Trophoblast cell (in vitro differentiated cells and primary cell): ENCODE data around the gene MORC2.

Experiments used
- DNase-seq, 2 donors: peaks; one replicate each; pipeline ENCODE4 v3.0.0-alpha.2; 2016
- H2AFZ ChIP-seq: 2 replicates; pipeline ENCODE4 v1.6.1; 2013; ENCODE audit warnings: low read length, moderate library complexity, mild to moderate bottlenecking; ENCODE audit not compliant: insufficient read depth, poor library complexity
- H2AK5ac ChIP-seq: 2 replicates; pipeline ENCODE4 v1.6.1; 2013; ENCODE audit warnings: mild to moderate bottlenecking, low read length
- H2BK120ac ChIP-seq: 2 replicates; pipeline ENCODE4 v1.6.1; 2013; ENCODE audit warnings: low read length, mild to moderate bottlenecking, moderate library complexity; ENCODE audit not compliant: insufficient read depth, poor library complexity
- H2BK12ac ChIP-seq: 2 replicates; pipeline ENCODE4 v1.6.1; 2013; ENCODE audit warnings: mild to moderate bottlenecking, low read length, moderate library complexity
- H2BK5ac ChIP-seq: 2 replicates; pipeline ENCODE4 v1.6.1; 2013; ENCODE audit warnings: low read length, low read depth, moderate library complexity, mild to moderate bottlenecking; ENCODE audit not compliant: poor library complexity
- H3K14ac ChIP-seq: 2 replicates; pipeline ENCODE4 v1.6.1; 2013; ENCODE audit warnings: mild to moderate bottlenecking, low read length
- H3K18ac ChIP-seq: 2 replicates; pipeline ENCODE4 v1.6.1; 2013; ENCODE audit warnings: mild to moderate bottlenecking, low read length
- H3K23ac ChIP-seq: 2 replicates; pipeline ENCODE4 v1.6.1; 2013; ENCODE audit warnings: low read length
- H3K27ac ChIP-seq: 2 replicates; pipeline ENCODE4 v1.5.1; 2013; ENCODE audit warnings: low read depth, mild to moderate bottlenecking, inconsistent platforms, low read length, moderate library complexity
- H3K27me3 ChIP-seq: 2 replicates; pipeline ENCODE4 v1.6.1; 2013; ENCODE audit warnings: inconsistent platforms, mild to moderate bottlenecking, low read length, moderate library complexity; ENCODE audit not compliant: insufficient read depth
- H3K36me3 ChIP-seq, 2 experiments: 1 replicate in 1 of 2; 2 replicates in 1 of 2; pipeline ENCODE4 v1.6.1; 2013; ENCODE audit warnings: low read length in 2 of 2, mild to moderate bottlenecking in 2 of 2, moderate library complexity in 1 of 2; ENCODE audit not compliant: insufficient read depth in 2 of 2, control insufficient read depth in 1 of 2
- H3K4ac ChIP-seq: 2 replicates; pipeline ENCODE4 v1.6.1; 2013; ENCODE audit warnings: low read depth, mild to moderate bottlenecking, low read length, moderate library complexity
- H3K4me1 ChIP-seq, 2 experiments: 1 replicate in 1 of 2; 2 replicates in 1 of 2; pipeline ENCODE4 v1.6.1; 2013; ENCODE audit warnings: low read length in 2 of 2, mild to moderate bottlenecking in 2 of 2, moderate library complexity in 1 of 2; ENCODE audit not compliant: insufficient read depth in 2 of 2, control insufficient read depth in 1 of 2
- H3K4me2 ChIP-seq: 2 replicates; pipeline ENCODE4 v1.6.1; 2013; ENCODE audit warnings: inconsistent platforms, mild to moderate bottlenecking, low read length, moderate library complexity
- H3K4me3 ChIP-seq: 2 replicates; pipeline ENCODE4 v1.5.1; 2013; ENCODE audit warnings: mild to moderate bottlenecking, low read depth, low read length, inconsistent platforms
- H3K79me1 ChIP-seq: one replicate; pipeline ENCODE4 v1.6.1; 2013; ENCODE audit warnings: low read length
- H3K79me2 ChIP-seq: 2 replicates; pipeline ENCODE4 v1.6.1; 2013; ENCODE audit warnings: low read length, mild to moderate bottlenecking; ENCODE audit not compliant: control insufficient read depth, insufficient read depth, poor library complexity
- H3K9ac ChIP-seq: 2 replicates; pipeline ENCODE4 v1.6.1; 2013; ENCODE audit warnings: mild to moderate bottlenecking, low read length
- H3K9me3 ChIP-seq: 2 replicates; pipeline ENCODE4 v1.6.1; 2013; ENCODE audit warnings: low read depth, mild to moderate bottlenecking, control low read depth, inconsistent platforms, low read length; ENCODE audit not compliant: insufficient read depth
- H4K12ac ChIP-seq: 2 replicates; pipeline ENCODE4 v1.6.1; 2013; ENCODE audit warnings: low read depth, mild to moderate bottlenecking, low read length, moderate library complexity
- H4K8ac ChIP-seq: 2 replicates; pipeline ENCODE4 v1.6.1; 2013; ENCODE audit warnings: low read depth, mild to moderate bottlenecking, low read length, moderate library complexity
- H4K91ac ChIP-seq: one replicate; pipeline ENCODE4 v1.6.1; 2013; ENCODE audit warnings: low read depth, mild to moderate bottlenecking, low read length, moderate library complexity
- WGBS: extraction: QIAGEN DNeasy Blood & Tissue Kit; methylation state at CpG from one replicate; pipeline ENCODE4 v1.1.7; 2013; ENCODE audit warnings: missing lambda C conversion rate; ENCODE audit not compliant: insufficient read length, insufficient coverage; ENCODE audit errors: extremely low coverage; 5-methylcytosine and 5-hydroxymethylcytosine counted together

Gene MORC2

GRCh38 chr22:30926706-30927105 lies 41.9 kb downstream of the MORC2 start:
- no CpG with 5 or more reads among the region's 4 CpGs for WGBS
- H3K4me3 ChIP-seq = no peak overlapping the region
- H2BK120ac ChIP-seq = no peak overlapping the region
- H3K4me2 ChIP-seq = no peak overlapping the region
- no peak for DNase-seq
- no peaks in the 10 kb centered on the region for H3K79me2 ChIP-seq
- H3K14ac ChIP-seq = no peak overlapping the region
- H2AK5ac ChIP-seq = no peak overlapping the region
- H3K4me1 ChIP-seq = no peaks in the 10 kb centered on the region
- peaks cover 3% of the 10 kb centered on the region for H3K9me3 ChIP-seq
- H3K79me1 ChIP-seq = no peaks in the 10 kb centered on the region
- H4K8ac ChIP-seq = no peak overlapping the region
- H3K9ac ChIP-seq = no peak overlapping the region
- H3K23ac ChIP-seq = no peak overlapping the region
- H2BK5ac ChIP-seq = no peak overlapping the region
- no peak overlapping the region for H4K12ac ChIP-seq
- H4K91ac ChIP-seq = no peak overlapping the region
- H3K27ac ChIP-seq = no peak overlapping the region
- no peak overlapping the region for H3K18ac ChIP-seq
- no peak overlapping the region for H2BK12ac ChIP-seq
- no peak overlapping the region for H2AFZ ChIP-seq
- H3K27me3 ChIP-seq = no peaks in the 10 kb centered on the region
- peaks cover 54 to 67% of the 10 kb centered on the region in 2 experiments for H3K36me3 ChIP-seq
- no peak overlapping the region for H3K4ac ChIP-seq

GRCh38 chr22:30925667-30926066 lies 42.9 kb downstream of the MORC2 start:
- H2AK5ac ChIP-seq = no peak overlapping the region
- H3K4me3 ChIP-seq = no peak overlapping the region
- H2BK120ac ChIP-seq = no peak overlapping the region
- no peak overlapping the region for H4K12ac ChIP-seq
- WGBS = no CpG with 5 or more reads among the region's 5 CpGs
- peaks cover 3% of the 10 kb centered on the region for H3K9me3 ChIP-seq
- H3K18ac ChIP-seq = no peak overlapping the region
- no peak overlapping the region for H3K4ac ChIP-seq
- H3K36me3 ChIP-seq = peaks cover 46 to 57% of the 10 kb centered on the region in 2 experiments
- H2AFZ ChIP-seq = no peak overlapping the region
- no peak overlapping the region for H2BK5ac ChIP-seq
- H3K4me1 ChIP-seq = no peaks in the 10 kb centered on the region
- no peak overlapping the region for H3K4me2 ChIP-seq
- no peak overlapping the region for H3K9ac ChIP-seq
- no peak overlapping the region for H3K14ac ChIP-seq
- H2BK12ac ChIP-seq = no peak overlapping the region
- no peak overlapping the region for H4K91ac ChIP-seq
- H3K23ac ChIP-seq = no peak overlapping the region
- no peak for DNase-seq
- H3K79me2 ChIP-seq = no peaks in the 10 kb centered on the region
- H3K27me3 ChIP-seq = no peaks in the 10 kb centered on the region
- no peak overlapping the region for H4K8ac ChIP-seq
- H3K79me1 ChIP-seq = no peaks in the 10 kb centered on the region
- H3K27ac ChIP-seq = no peak overlapping the region

GRCh38 chr22:30923168-30923900 lies 45.2 kb downstream of the MORC2 start:
- no CpG with 5 or more reads among the region's 9 CpGs for WGBS
- H4K12ac ChIP-seq = no peak overlapping the region
- no peaks in the 10 kb centered on the region for H3K79me2 ChIP-seq
- H2AK5ac ChIP-seq = no peak overlapping the region
- H2BK5ac ChIP-seq = no peak overlapping the region
- no peak overlapping the region for H2AFZ ChIP-seq
- H3K18ac ChIP-seq = no peak overlapping the region
- H2BK120ac ChIP-seq = no peak overlapping the region
- no peak overlapping the region for H2BK12ac ChIP-seq
- no peak overlapping the region for H4K8ac ChIP-seq
- no peak overlapping the region for H3K4me2 ChIP-seq
- no peak overlapping the region for H3K23ac ChIP-seq
- no peaks in the 10 kb centered on the region for H3K27me3 ChIP-seq
- H3K14ac ChIP-seq = no peak overlapping the region
- no peak overlapping the region for H4K91ac ChIP-seq
- DNase-seq = no peak
- H3K79me1 ChIP-seq = no peaks in the 10 kb centered on the region
- H3K4me1 ChIP-seq = no peaks in the 10 kb centered on the region
- peaks cover 37 to 46% of the 10 kb centered on the region in 2 experiments for H3K36me3 ChIP-seq
- H3K4ac ChIP-seq = no peak overlapping the region
- H3K4me3 ChIP-seq = no peak overlapping the region
- no peak overlapping the region for H3K9ac ChIP-seq
- H3K27ac ChIP-seq = no peak overlapping the region
- H3K9me3 ChIP-seq = peaks cover 3% of the 10 kb centered on the region

GRCh38 chr22:30922151-30922611 lies 46.4 kb downstream of the MORC2 start:
- no peak overlapping the region for H3K14ac ChIP-seq
- WGBS = no CpG with 5 or more reads among the region's 34 CpGs
- H2BK5ac ChIP-seq = no peak overlapping the region
- H3K9ac ChIP-seq = no peak overlapping the region
- no peak overlapping the region for H4K12ac ChIP-seq
- H2AK5ac ChIP-seq = no peak overlapping the region
- no peaks in the 10 kb centered on the region for H3K27me3 ChIP-seq
- no peaks in the 10 kb centered on the region for H3K79me2 ChIP-seq
- no peaks in the 10 kb centered on the region for H3K4me1 ChIP-seq
- DNase-seq = peak; percentile 61 to 87
- H3K4me2 ChIP-seq = no peak overlapping the region
- no peak overlapping the region for H4K8ac ChIP-seq
- H3K4me3 ChIP-seq = no peak overlapping the region
- H3K36me3 ChIP-seq = peaks cover 25 to 35% of the 10 kb centered on the region in 2 experiments
- H3K23ac ChIP-seq = no peak overlapping the region
- H4K91ac ChIP-seq = no peak overlapping the region
- no peak overlapping the region for H2BK12ac ChIP-seq
- peaks cover 3% of the 10 kb centered on the region for H3K9me3 ChIP-seq
- H2BK120ac ChIP-seq = no peak overlapping the region
- no peak overlapping the region for H2AFZ ChIP-seq
- no peaks in the 10 kb centered on the region for H3K79me1 ChIP-seq
- H3K27ac ChIP-seq = no peak overlapping the region
- H3K4ac ChIP-seq = no peak overlapping the region
- H3K18ac ChIP-seq = no peak overlapping the region
